Ectodermal cell (in vitro differentiated cells): ENCODE results near the gene PRPF18.

Experiments
- H3K27ac ChIP-seq: 2 replicates; pipeline ENCODE4 v1.7.0; 2013; ENCODE audit warnings: mild to moderate bottlenecking, low read depth, low read length; ENCODE audit not compliant: insufficient read depth, poor library complexity, severe bottlenecking
- H3K27me3 ChIP-seq: 2 replicates; pipeline ENCODE4 v1.7.0; 2013; ENCODE audit warnings: mild to moderate bottlenecking, low read length; ENCODE audit not compliant: insufficient read depth, control insufficient read depth, poor library complexity, severe bottlenecking
- H3K36me3 ChIP-seq: one replicate; pipeline ENCODE4 v1.7.0; 2013; ENCODE audit warnings: low read length; ENCODE audit not compliant: control insufficient read depth, insufficient read depth
- H3K4me1 ChIP-seq: one replicate; pipeline ENCODE4 v1.7.0; 2013; ENCODE audit warnings: low read length; ENCODE audit not compliant: control insufficient read depth, insufficient read depth
- H3K4me3 ChIP-seq: 2 replicates; pipeline ENCODE4 v1.7.0; 2013; ENCODE audit warnings: low read depth, low read length, control low read depth; ENCODE audit not compliant: insufficient read depth
- H3K9me3 ChIP-seq: 2 replicates; pipeline ENCODE4 v1.7.0; 2013; ENCODE audit warnings: mild to moderate bottlenecking, low read length, moderate library complexity; ENCODE audit not compliant: control insufficient read depth
- WGBS, 2 experiments: methylation state at CpG; one replicate each; pipeline ENCODE4 v1.1.7; 2013; ENCODE audit warnings: missing lambda C conversion rate in 2 of 2; 5-methylcytosine and 5-hydroxymethylcytosine counted together

The PRPF18 gene

GRCh38 chr10:13636776-13637175 is 50.0 kb downstream of the PRPF18 start:
- Histone ChIP-seq H3K9me3 (no peaks in the 10 kb centered on the region), H3K27me3 (no peaks in the 10 kb centered on the region), H3K4me1 (peaks cover 7% of the 10 kb centered on the region), H3K36me3 (peaks cover under 1% of the 10 kb centered on the region), H3K27ac (no peak overlapping the region), H3K4me3 (no peak overlapping the region)
- WGBS, 2 experiments: 92 to 93% methylated on average over 4 of the region's 4 CpGs

- Histone ChIP-seq H3K9me3 (no peaks in the 10 kb centered on the region), H3K4me3 (no peak overlapping the region), H3K27me3 (no peaks in the 10 kb centered on the region), H3K36me3 (peaks cover 5% of the 10 kb centered on the region), H3K4me1 (peaks cover 7% of the 10 kb centered on the region), H3K27ac (no peak overlapping the region)
- 83 to 94% methylated on average over 1 of the region's 1 CpG for whole genome bisulfite sequencing, 2 experiments
These were observed 50.6 kb downstream of the PRPF18 start for GRCh38 chr10:13637303-13637856.

GRCh38 chr10:13637894-13638293 is 51.1 kb downstream of the PRPF18 start:
- WGBS, 2 experiments: 91 to 98% methylated on average over 5 of the region's 5 CpGs
- Histone ChIP-seq H3K4me3 (no peak overlapping the region), H3K4me1 (peaks cover 7% of the 10 kb centered on the region), H3K27me3 (no peaks in the 10 kb centered on the region), H3K9me3 (no peaks in the 10 kb centered on the region), H3K36me3 (peaks cover 5% of the 10 kb centered on the region), H3K27ac (no peak overlapping the region)

DNA sequence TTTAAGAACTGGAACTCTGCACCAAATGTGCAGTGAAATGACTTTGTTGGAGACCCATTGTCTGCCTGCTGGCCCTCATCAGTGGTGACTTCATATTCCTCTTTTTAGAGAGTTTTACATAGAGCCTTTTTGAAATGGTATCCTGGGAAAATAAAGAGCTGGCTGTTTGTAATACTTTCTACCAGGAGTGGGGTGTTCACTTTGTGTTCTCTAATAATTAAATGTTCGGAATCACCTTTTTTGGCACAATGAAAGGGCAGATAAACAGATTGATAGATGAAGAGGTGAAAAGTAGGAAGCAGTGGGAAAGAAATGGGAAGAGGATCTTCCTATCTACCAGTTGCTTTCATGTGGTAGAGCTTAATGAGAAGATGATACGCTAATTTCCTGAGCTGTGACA is 55.5 kb downstream of the PRPF18 start:
- Histone ChIP-seq H3K4me3 (no peak overlapping the region), H3K4me1 (no peaks in the 10 kb centered on the region), H3K36me3 (peaks cover 20% of the 10 kb centered on the region), H3K9me3 (no peaks in the 10 kb centered on the region), H3K27me3 (no peaks in the 10 kb centered on the region), H3K27ac (no peak overlapping the region)
- 95 to 100% methylated on average over 2 of the region's 2 CpGs for WGBS, 2 experiments

GRCh38 chr10:13643016-13643415 is 56.3 kb downstream of the PRPF18 start:
- peaks cover 20% of the 10 kb centered on the region for H3K36me3 ChIP-seq
- no peak overlapping the region for H3K4me3 ChIP-seq
- no peaks in the 10 kb centered on the region for H3K27me3 ChIP-seq
- no peak overlapping the region for H3K27ac ChIP-seq
- H3K4me1 ChIP-seq: no peaks in the 10 kb centered on the region
- no peaks in the 10 kb centered on the region for H3K9me3 ChIP-seq
- 90 to 91% methylated on average over 7 of the region's 7 CpGs for WGBS, 2 experiments

DNA sequence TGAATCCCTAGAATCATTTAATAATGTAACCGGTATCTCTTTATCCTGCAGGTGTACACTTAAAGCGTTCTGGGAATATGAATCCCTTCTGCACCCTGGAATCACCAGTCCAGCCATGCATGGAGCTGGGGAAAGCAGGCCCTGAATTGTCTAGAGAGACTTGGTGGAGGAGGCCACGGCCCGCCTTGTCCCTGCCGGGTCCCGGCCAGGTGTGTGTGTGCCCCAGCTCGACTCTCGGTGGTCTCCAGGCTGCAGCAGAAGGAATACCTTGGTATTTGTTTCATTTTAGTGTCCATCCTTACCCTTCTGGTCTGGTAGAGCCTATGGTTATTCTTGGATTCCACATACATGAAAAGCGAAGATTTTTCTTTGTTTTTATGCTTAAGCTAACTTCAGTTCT is 58.1 kb downstream of the PRPF18 start:
- H3K27me3 ChIP-seq: no peaks in the 10 kb centered on the region
- H3K9me3 ChIP-seq: no peaks in the 10 kb centered on the region
- H3K36me3 ChIP-seq: peaks cover 20% of the 10 kb centered on the region
- no peak overlapping the region for H3K27ac ChIP-seq
- no peak overlapping the region for H3K4me3 ChIP-seq
- 93 to 95% methylated on average over 9 of the region's 9 CpGs for WGBS, 2 experiments
- H3K4me1 ChIP-seq: no peaks in the 10 kb centered on the region

DNA sequence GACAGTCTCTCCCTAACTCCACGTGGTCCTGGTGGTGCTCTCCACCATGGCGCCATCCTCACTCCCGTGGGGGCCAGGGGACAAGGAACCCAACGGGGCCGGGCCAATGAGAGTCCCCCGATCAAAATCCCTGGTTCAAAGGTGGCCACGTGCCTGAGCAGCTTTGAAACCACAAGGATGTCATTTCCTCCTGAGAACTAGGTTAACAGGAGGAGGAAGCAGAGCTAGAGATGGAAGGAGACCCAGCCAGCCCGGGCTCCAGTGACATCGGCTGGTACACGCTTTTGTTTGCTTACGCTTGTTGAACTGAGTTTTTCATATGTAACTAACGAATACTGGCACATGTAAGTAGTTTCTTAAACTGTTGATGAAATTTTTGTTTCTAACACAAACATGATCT is 61.7 kb downstream of the PRPF18 start:
- H3K27ac ChIP-seq: no peak overlapping the region
- H3K36me3 ChIP-seq: peaks cover 24% of the 10 kb centered on the region
- no peak overlapping the region for H3K4me3 ChIP-seq
- 94 to 96% methylated on average over 12 of the region's 12 CpGs for WGBS, 2 experiments
- H3K4me1 ChIP-seq: no peaks in the 10 kb centered on the region
- no peaks in the 10 kb centered on the region for H3K9me3 ChIP-seq
- H3K27me3 ChIP-seq: no peaks in the 10 kb centered on the region

DNA sequence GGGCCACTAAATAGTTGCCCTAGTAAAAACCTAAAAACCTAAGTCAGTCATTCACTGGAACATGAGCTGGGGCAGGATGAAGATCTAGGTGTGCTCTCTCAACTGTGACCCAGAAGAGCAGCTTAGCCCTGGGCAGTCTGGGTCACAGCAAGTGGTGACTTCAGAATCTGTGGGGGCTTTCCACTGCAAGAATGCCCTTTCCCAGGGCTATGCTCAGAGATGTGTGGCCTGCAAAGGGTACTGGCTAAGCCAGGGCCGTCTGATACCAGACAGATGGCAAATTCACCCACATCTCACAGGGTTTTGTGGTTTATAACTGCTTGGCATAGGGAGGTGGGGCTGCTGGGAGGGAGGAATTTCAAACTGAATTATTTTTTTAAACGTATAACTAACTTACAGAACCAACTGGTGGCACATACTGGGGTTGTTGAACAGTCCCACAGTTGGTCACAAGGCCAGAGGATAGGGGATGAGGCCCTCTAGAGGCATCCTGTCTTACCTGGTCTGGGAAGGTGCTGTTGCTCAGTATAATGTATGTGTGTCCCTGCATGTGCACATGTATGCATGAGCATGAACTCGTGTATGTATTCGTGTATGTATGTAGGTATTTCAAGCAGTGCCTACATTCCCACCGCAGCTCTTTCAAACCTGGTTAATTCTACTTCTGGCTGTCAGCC is 63.2 kb downstream of the PRPF18 start:
- 92 to 95% methylated on average over 5 of the region's 5 CpGs for WGBS, 2 experiments
- Histone ChIP-seq H3K27me3 (no peaks in the 10 kb centered on the region), H3K9me3 (no peaks in the 10 kb centered on the region), H3K36me3 (peaks cover 31% of the 10 kb centered on the region), H3K4me3 (no peak overlapping the region), H3K4me1 (no peaks in the 10 kb centered on the region), H3K27ac (no peak overlapping the region)

DNA sequence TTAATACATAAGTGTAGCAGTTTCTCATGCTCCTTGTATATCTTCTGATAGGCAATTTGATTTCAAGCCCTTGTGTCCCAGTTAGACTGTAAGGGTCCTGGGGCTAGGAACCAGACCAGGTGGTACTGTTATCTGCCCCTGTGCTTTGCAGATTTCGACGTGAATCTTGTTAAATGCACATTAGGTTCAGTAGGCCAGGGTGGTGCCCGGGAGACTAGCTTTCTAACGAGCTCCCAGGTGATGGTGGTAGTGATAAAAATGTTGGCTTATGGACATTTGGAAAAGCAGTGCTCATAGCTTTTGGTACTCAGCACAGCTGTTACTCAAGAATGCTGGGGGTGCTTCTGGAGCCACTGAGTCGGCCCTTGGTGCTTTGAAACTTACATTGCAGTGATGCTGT is 64.2 kb downstream of the PRPF18 start:
- H3K4me1 ChIP-seq: no peaks in the 10 kb centered on the region
- H3K4me3 ChIP-seq: no peak overlapping the region
- 91 to 97% methylated on average over 5 of the region's 5 CpGs for WGBS, 2 experiments
- peaks cover 34% of the 10 kb centered on the region for H3K36me3 ChIP-seq
- H3K9me3 ChIP-seq: no peaks in the 10 kb centered on the region
- no peak overlapping the region for H3K27ac ChIP-seq
- H3K27me3 ChIP-seq: no peaks in the 10 kb centered on the region

DNA sequence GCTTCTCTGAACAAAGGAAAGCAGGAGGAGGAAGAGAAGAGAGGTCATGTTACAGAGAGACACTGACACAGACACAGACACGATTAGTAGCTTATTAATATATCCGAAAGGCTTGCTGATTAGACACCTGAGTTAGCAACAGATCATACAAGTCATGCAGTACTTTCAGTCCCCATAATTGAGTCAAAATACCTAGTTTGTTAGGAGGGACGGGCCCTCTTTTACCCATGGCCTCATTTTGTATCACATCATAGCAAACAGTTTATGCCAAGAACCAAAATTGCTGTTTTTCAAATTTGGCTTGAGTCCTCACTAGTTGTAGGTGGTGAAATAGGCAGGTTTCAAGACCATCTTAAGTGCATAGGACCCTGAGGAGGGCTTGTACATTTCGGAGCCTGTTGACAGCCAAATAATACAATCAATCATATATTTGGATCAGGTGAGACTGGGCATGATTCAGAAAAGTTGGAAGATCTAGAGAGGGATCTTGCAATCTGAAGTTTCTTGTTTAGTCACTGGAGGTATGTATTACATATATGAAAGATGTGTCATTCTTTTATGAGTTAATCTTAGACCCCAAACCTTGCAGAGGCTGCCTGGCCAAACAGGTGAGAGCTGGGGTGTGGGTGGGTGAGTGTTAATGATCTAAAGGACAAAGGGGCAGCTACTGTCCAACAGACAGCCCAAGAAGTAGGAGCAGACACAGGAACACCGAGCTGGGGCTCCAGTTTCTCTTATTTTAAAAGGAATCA is 65.4 kb downstream of the PRPF18 start:
- H3K36me3 ChIP-seq: peaks cover 28% of the 10 kb centered on the region
- no peak overlapping the region for H3K27ac ChIP-seq

More for the DNA sequence above, 65.4 kb downstream of the PRPF18 start:
- no peaks in the 10 kb centered on the region for H3K27me3 ChIP-seq
- no peak overlapping the region for H3K4me3 ChIP-seq
- no peaks in the 10 kb centered on the region for H3K9me3 ChIP-seq
- no peaks in the 10 kb centered on the region for H3K4me1 ChIP-seq
- 90 to 94% methylated on average over 4 to 5 of the region's 5 CpGs for WGBS, 2 experiments
